ENCODE data around the gene CYLC1. TPM values are rescaled to one million over a fixed set of nuclear protein-coding genes. Genes with fewer than 3 reads are reported as not detected.

Gene CYLC1
- not detected in 2 replicates for total RNA-seq

GRCh38 chrX:83860846-83861245, at the start of gene CYLC1:
Gene CYLC1 (plus strand): TSS chrX:83861146. CDS start chrX:83861183, 37 bp downstream.

